ENCODE data around the gene CRACR2A. TPM values are rescaled to one million over a fixed set of nuclear protein-coding genes. Genes with fewer than 3 reads are reported as not detected.

The CRACR2A gene
- total RNA-seq, 1 donor from 2014 or later = 2.7 TPM

DNA sequence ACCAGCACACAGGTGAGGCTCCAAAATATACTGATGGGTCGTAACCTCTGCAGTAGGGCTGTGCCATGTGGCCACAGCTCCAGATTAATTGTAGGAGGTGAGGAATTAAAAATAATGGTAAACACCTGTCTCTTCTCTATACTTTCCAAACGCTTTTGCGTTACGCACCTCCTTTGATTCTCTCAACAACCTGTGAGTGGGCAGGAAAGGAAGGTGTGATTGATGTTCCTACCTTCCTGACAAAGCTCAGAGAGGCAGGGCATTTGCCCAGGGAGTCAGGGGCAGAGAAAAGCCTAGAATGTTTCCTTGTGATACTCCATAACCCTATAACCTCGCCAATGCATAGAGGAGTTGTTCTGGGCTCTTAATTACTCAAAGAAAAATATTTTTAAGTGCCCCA is 137.0 kb downstream of the CRACR2A start:
- TF ChIP-seq, protein P1, sequence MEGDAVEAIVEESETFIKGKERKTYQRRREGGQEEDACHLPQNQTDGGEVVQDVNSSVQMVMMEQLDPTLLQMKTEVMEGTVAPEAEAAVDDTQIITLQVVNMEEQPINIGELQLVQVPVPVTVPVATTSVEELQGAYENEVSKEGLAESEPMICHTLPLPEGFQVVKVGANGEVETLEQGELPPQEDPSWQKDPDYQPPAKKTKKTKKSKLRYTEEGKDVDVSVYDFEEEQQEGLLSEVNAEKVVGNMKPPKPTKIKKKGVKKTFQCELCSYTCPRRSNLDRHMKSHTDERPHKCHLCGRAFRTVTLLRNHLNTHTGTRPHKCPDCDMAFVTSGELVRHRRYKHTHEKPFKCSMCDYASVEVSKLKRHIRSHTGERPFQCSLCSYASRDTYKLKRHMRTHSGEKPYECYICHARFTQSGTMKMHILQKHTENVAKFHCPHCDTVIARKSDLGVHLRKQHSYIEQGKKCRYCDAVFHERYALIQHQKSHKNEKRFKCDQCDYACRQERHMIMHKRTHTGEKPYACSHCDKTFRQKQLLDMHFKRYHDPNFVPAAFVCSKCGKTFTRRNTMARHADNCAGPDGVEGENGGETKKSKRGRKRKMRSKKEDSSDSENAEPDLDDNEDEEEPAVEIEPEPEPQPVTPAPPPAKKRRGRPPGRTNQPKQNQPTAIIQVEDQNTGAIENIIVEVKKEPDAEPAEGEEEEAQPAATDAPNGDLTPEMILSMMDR (conservative IDR thresholded peaks at IDR 0.05) = no peak
- H3K27me3 Mint-ChIP-seq (ENCODE audit: low read depth) = no peaks in the 10 kb centered on the region
- H3K36me3 Mint-ChIP-seq (ENCODE audit: low read depth) = no peaks in the 10 kb centered on the region
- peaks cover 7% of the 10 kb centered on the region for H3K4me1 Mint-ChIP-seq
- no peaks in the 10 kb centered on the region for H3K9me3 Mint-ChIP-seq
- no peak overlapping the region for H3K27ac Mint-ChIP-seq (ENCODE audit: unreplicated experiment)
- DNase-seq (ENCODE audit: low read depth, low spot score) = no peak
- H3K4me3 Mint-ChIP-seq = no peak overlapping the region

DNA sequence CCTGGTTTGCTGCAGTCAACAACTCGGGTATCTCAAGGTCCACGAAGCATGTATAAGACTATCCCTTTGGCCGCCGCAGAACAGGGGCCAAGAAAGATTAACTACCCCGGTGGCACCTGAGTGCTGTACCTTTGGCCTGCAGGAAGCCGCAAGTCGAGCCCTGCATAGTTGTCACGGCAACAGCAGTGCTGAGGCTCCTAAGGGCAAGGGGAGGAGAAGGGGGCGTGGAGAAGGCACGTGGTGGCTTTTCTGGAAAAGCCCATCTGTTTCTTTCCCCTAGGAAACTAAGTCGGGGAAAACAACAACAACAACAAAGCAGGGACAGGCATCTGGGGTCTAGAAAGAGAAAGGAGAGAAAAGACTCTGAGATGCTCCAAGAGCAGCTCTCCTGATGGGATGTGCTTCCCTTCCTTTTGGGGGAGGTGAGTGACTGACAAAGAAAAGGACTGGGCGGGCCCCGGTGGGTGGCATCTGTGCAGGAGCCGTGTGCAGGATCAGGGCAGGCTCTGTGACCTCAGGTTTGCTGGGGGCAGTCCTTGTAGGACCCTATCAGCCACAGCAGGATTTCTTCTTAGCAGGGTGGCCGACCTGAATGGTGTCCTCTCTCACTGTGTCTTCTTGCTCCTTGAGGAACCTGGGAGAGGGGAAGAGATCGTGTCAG is 138.0 kb downstream of the CRACR2A start:
- Mint-ChIP-seq H3K9me3 (no peaks in the 10 kb centered on the region), H3K36me3 (ENCODE audit: low read depth) (no peaks in the 10 kb centered on the region), H3K27ac (ENCODE audit: unreplicated experiment) (no peak overlapping the region), H3K27me3 (ENCODE audit: low read depth) (no peaks in the 10 kb centered on the region), H3K4me3 (no peak overlapping the region), H3K4me1 (peaks cover 7% of the 10 kb centered on the region)
- no peak for DNase-seq (ENCODE audit: low read depth, low spot score)
- TF ChIP-seq, protein P1 (conservative IDR thresholded peaks at IDR 0.05) = no peak

DNA sequence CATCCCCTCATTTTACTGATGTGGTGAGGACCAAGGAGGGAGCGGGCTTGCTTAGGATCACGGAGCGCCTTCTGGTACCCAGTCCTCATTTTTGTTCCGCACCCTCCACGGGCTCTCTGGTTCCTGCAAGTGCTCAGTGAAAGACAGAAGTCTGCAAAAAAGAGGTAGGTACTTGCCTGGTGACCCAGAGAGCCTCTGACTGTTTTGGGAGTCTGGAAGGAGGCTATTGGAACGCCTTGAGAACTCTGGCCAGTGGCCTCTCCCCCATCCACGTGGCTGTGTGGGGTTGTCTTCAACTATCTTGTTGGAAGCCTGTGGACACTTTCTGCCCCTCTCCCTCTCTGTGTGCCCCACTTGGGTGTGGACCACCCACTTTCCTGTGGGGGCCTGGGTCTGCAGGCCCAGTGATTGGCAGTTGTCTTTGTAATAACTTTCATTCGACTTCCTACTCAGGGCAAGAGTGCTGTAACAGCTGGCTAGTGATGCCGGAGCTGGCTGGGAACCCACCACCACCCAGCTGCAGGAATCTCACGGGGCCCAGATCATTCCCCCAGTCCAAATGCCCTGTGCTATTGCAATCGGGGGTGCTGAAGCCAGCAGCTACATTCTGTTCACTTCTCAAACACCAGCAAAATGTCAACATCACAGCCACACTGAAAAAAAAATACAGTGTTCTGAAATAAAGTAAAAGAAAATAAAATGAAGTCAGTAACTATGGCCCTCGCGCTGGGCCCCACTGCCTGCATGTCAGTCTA is 139.1 kb downstream of the CRACR2A start:
- H3K27ac Mint-ChIP-seq (ENCODE audit: unreplicated experiment) = no peak overlapping the region
- TF ChIP-seq, protein P1 (conservative IDR thresholded peaks at IDR 0.05) = no peak
- no peak overlapping the region for H3K4me3 Mint-ChIP-seq
- no peaks in the 10 kb centered on the region for H3K27me3 Mint-ChIP-seq (ENCODE audit: low read depth)
- H3K9me3 Mint-ChIP-seq = peaks cover 2% of the 10 kb centered on the region
- H3K4me1 Mint-ChIP-seq = peaks cover 7% of the 10 kb centered on the region
- DNase-seq (ENCODE audit: low read depth, low spot score) = no peak
- H3K36me3 Mint-ChIP-seq (ENCODE audit: low read depth) = no peaks in the 10 kb centered on the region

DNA sequence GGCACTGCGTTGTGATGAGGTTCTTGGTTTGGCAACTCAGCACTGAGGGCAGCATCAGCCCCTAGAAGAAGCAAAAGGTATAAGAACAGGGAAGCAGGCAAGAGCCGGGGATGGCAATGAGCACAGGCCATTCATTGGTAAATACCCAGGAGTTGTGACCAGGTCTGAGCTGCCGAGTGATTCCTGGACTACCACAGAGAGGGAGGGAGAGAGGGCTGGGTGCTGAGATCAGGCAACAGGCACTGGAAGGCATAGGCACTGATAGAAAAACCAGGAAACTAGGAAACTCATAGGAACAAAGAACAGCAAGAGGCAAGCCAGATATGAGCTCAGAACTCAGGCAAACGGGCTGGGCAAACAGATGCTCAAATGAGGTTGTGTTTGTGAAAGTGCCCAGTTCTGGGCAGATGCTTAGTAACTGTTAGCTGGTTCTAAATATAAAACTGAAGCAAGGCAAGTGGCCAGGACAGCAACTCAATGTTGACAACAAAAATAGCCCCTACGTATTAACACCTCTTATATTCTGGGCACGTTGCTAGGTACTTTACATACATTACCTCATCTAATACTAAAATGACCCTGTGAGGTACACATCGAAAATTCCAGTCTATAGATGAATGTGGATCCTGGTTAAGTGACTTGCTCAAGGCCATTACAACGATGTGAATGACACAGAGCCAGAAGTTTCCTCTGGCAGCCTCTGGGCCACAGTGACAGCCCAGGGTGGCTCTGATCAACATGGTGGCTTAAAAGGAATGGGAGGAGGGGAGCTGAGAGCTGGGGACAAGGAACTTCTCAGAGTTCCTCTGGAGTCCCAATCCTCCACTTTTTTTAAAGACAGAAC is 140.8 kb downstream of the CRACR2A start:
- DNase-seq (ENCODE audit: low read depth, low spot score) = no peak
- Mint-ChIP-seq H3K27ac (ENCODE audit: unreplicated experiment) (no peak overlapping the region), H3K36me3 (ENCODE audit: low read depth) (no peaks in the 10 kb centered on the region), H3K4me1 (peaks cover 11% of the 10 kb centered on the region), H3K4me3 (no peak overlapping the region), H3K9me3 (peaks cover 2% of the 10 kb centered on the region), H3K27me3 (ENCODE audit: low read depth) (no peaks in the 10 kb centered on the region)
- TF ChIP-seq, protein P1 (conservative IDR thresholded peaks at IDR 0.05) = no peak

DNA sequence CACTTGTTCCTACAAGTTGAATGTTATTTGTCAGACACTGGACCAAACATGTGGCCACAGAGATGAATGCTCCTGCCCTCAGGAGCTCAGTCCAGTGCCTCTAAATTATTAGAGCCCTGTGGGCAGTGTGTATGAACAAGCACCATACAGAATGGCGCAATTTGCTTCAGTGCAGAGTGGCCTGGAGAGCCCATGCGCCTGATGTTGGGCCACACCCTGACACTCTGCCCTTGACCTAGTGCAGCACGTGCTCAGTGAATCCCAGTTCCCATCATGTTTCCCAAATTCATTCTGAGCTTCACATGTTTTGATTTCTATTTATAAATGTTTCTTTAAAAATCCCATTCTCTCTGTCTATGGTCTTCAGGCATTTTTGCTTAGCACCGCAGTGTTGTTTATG is 145.1 kb downstream of the CRACR2A start:
- peaks cover 2% of the 10 kb centered on the region for H3K9me3 Mint-ChIP-seq
- no peak overlapping the region for H3K27ac Mint-ChIP-seq (ENCODE audit: unreplicated experiment)
- TF ChIP-seq, protein P1 (conservative IDR thresholded peaks at IDR 0.05) = no peak
- H3K4me3 Mint-ChIP-seq = no peak overlapping the region
- H3K36me3 Mint-ChIP-seq (ENCODE audit: low read depth) = no peaks in the 10 kb centered on the region
- H3K27me3 Mint-ChIP-seq (ENCODE audit: low read depth) = no peaks in the 10 kb centered on the region
- H3K4me1 Mint-ChIP-seq = peaks cover 30% of the 10 kb centered on the region
- DNase-seq (ENCODE audit: low read depth, low spot score) = no peak

Data from neural crest cell (in vitro differentiated cells).